ENCODE data around the gene C9orf40. TPM values are rescaled to one million over a fixed set of nuclear protein-coding genes. Genes with fewer than 3 reads are reported as not detected.

Gene C9orf40
- total and polyA plus RNA-seq, 2 donors from 2014 or later: 2.3 to 5.2 TPM

DNA sequence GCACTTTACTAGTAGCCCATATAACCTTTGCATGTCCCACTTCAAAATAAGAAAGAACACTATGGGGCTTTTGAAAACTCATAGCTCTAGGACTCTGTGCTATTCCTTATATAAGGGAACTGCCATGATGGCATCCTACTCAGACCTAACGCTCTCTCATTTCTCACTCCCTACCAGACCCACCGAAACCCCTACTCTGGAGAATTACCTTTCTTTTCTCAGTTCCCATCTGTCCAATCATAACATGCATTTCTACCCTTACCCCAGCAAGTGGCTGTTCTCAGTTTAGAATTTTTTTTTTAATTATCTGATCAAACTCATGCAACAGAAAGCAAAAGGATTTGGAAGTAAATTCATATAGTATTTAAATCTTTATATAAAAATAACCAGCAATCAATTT is 48.1 kb upstream of the C9orf40 start:
- H3K27ac ChIP-seq (ENCODE audit: low read depth in 2 of 2, low read length in 2 of 2): no peak overlapping the region
- DNase-seq (no peak), FAIRE-seq (no peak)
- H3K9me3 ChIP-seq (ENCODE audit: control insufficient read depth in 2 of 3, insufficient read depth in 1 of 3, low read length in 3 of 3): no peaks in the 10 kb centered on the region
- H3K27me3 ChIP-seq (ENCODE audit: control insufficient read depth, insufficient read depth, low read length): no peaks in the 10 kb centered on the region
- H3K36me3 ChIP-seq (ENCODE audit: control insufficient read depth in 2 of 3, insufficient read depth in 3 of 3, low read length in 3 of 3): peaks cover 0 to 2% (median 0%) of the 10 kb centered on the region in 3 donors
- no peak overlapping the region for H3K9ac ChIP-seq (ENCODE audit: low read length in 3 of 3)
- H3K4me1 ChIP-seq (ENCODE audit: control insufficient read depth in 2 of 3, insufficient read depth in 2 of 3, low read depth in 1 of 3, low read length in 3 of 3): peaks cover 0 to 9% (median 0%) of the 10 kb centered on the region in 3 donors
- intact Hi-C loops (cut with DNase I): loop anchor here (5.0 kb wide), 1 partner anchor 224 kb away; no protein-coding TSS in a partner anchor
- TF ChIP-seq, protein P1, sequence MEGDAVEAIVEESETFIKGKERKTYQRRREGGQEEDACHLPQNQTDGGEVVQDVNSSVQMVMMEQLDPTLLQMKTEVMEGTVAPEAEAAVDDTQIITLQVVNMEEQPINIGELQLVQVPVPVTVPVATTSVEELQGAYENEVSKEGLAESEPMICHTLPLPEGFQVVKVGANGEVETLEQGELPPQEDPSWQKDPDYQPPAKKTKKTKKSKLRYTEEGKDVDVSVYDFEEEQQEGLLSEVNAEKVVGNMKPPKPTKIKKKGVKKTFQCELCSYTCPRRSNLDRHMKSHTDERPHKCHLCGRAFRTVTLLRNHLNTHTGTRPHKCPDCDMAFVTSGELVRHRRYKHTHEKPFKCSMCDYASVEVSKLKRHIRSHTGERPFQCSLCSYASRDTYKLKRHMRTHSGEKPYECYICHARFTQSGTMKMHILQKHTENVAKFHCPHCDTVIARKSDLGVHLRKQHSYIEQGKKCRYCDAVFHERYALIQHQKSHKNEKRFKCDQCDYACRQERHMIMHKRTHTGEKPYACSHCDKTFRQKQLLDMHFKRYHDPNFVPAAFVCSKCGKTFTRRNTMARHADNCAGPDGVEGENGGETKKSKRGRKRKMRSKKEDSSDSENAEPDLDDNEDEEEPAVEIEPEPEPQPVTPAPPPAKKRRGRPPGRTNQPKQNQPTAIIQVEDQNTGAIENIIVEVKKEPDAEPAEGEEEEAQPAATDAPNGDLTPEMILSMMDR (IDR thresholded peaks at IDR 0.05; ENCODE audit: borderline replicate concordance, extremely low read depth, insufficient read depth): no peak
- no peak overlapping the region for H3K4me3 ChIP-seq (ENCODE audit: low read length in 3 of 3)

DNA sequence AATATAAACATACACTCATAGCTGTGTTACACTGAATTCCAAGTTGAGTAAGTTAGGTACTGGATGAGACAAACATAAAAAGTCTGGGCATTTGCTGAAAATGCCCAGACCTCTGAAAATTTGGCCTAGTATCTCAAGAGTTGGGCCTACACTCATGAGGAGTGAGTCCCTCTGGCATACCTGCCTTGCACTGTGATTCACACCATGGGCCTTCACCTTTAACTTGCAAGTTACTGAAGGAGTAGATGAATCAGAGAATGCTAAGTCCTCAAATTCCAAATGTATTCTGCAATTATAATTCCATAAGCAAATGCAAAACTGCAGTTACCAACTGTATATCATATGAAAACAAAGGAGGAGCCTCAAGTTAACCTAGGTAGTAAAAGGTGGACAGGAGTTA is 32.3 kb upstream of the C9orf40 start:
- no peak for DNase-seq
- Histone ChIP-seq H3K27me3 (ENCODE audit: control insufficient read depth, insufficient read depth, low read length) (no peaks in the 10 kb centered on the region), H3K27ac (ENCODE audit: low read depth in 2 of 2, low read length in 2 of 2) (no peak overlapping the region), H3K4me1 (ENCODE audit: control insufficient read depth in 2 of 3, insufficient read depth in 2 of 3, low read depth in 1 of 3, low read length in 3 of 3) (no peaks in the 10 kb centered on the region), H3K36me3 (ENCODE audit: control insufficient read depth in 2 of 3, insufficient read depth in 3 of 3, low read length in 3 of 3) (no peaks in the 10 kb centered on the region), H3K4me3 (ENCODE audit: low read length in 3 of 3) (no peak overlapping the region), H3K9ac (ENCODE audit: low read length in 3 of 3) (no peak overlapping the region), H3K9me3 (ENCODE audit: control insufficient read depth in 2 of 3, insufficient read depth in 1 of 3, low read length in 3 of 3) (no peaks in the 10 kb centered on the region)
- intact Hi-C loops (cut with DNase I): no loop called here
- TF ChIP-seq, protein P1 (IDR thresholded peaks at IDR 0.05; ENCODE audit: borderline replicate concordance, extremely low read depth, insufficient read depth): no peak
- no peak for FAIRE-seq

DNA sequence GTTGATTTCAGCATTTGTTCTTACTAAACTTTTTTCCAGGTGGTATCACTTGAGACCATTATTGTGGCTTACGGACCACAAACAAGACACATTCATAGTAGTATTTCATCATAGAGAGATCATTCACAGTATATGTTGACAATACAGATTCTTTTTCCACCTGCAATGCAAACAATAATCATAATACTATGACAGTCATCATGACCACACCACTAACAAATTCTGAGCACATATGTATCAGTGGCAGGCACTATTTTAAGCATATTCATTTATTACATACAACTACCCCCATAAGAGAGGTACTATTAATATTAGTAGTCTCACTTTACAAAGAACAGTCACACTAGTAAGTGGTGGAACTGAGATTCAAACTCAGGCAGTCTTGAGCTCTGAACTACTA is 31.0 kb upstream of the C9orf40 start:
- TF ChIP-seq, protein P1 (IDR thresholded peaks at IDR 0.05; ENCODE audit: borderline replicate concordance, extremely low read depth, insufficient read depth): no peak
- H3K4me3 ChIP-seq (ENCODE audit: low read length in 3 of 3): no peak overlapping the region
- no peak overlapping the region for H3K9ac ChIP-seq (ENCODE audit: low read length in 3 of 3)
- FAIRE-seq: no peak
- intact Hi-C loops (cut with DNase I): no loop called here
- H3K27ac ChIP-seq (ENCODE audit: low read depth in 2 of 2, low read length in 2 of 2): no peak overlapping the region
- no peaks in the 10 kb centered on the region for H3K36me3 ChIP-seq (ENCODE audit: control insufficient read depth in 2 of 3, insufficient read depth in 3 of 3, low read length in 3 of 3)
- no peaks in the 10 kb centered on the region for H3K4me1 ChIP-seq (ENCODE audit: control insufficient read depth in 2 of 3, insufficient read depth in 2 of 3, low read depth in 1 of 3, low read length in 3 of 3)
- H3K27me3 ChIP-seq (ENCODE audit: control insufficient read depth, insufficient read depth, low read length): no peaks in the 10 kb centered on the region
- no peaks in the 10 kb centered on the region for H3K9me3 ChIP-seq (ENCODE audit: control insufficient read depth in 2 of 3, insufficient read depth in 1 of 3, low read length in 3 of 3)
- DNase-seq: no peak

DNA sequence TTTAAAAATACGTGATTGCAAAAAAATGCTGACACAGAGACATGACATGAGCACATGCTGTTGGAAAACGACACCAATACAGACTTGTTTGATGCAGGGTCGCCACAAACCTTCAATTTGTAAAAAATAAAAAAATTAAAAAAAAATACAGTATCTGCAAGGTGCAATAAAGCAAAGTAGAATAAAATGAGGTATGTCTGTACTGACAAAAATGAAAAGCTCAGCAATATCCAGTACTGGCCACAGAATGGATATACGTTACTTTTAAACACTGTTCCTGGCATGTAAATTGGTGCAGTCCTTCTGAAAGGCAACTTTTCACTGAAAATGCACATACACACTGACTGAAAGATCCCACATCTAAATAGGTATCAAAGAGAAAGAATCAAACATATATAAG is 27.1 kb upstream of the C9orf40 start:
- DNase-seq: no peak
- intact Hi-C loops (cut with DNase I): no loop called here
- TF ChIP-seq, protein P1 (IDR thresholded peaks at IDR 0.05; ENCODE audit: borderline replicate concordance, extremely low read depth, insufficient read depth): no peak
- Histone ChIP-seq H3K27me3 (ENCODE audit: control insufficient read depth, insufficient read depth, low read length) (no peaks in the 10 kb centered on the region), H3K27ac (ENCODE audit: low read depth in 2 of 2, low read length in 2 of 2) (no peak overlapping the region), H3K4me1 (ENCODE audit: control insufficient read depth in 2 of 3, insufficient read depth in 2 of 3, low read depth in 1 of 3, low read length in 3 of 3) (no peaks in the 10 kb centered on the region), H3K36me3 (ENCODE audit: control insufficient read depth in 2 of 3, insufficient read depth in 3 of 3, low read length in 3 of 3) (peaks cover 0 to 2% (median 0%) of the 10 kb centered on the region in 3 donors), H3K9ac (ENCODE audit: low read length in 3 of 3) (no peak overlapping the region), H3K4me3 (ENCODE audit: low read length in 3 of 3) (no peak overlapping the region), H3K9me3 (ENCODE audit: control insufficient read depth in 2 of 3, insufficient read depth in 1 of 3, low read length in 3 of 3) (peaks cover 0 to 7% (median 0%) of the 10 kb centered on the region in 3 donors)
- FAIRE-seq: no peak

Measured in kidney (tissue), 14 donors.